ENCODE data around the gene ACADS.

Gene ACADS

GRCh38 chr12:120736404-120737331 lies 11.0 kb downstream of the ACADS start:
- TF ChIP-seq CTCF (IDR thresholded peaks at IDR 0.05; ENCODE audit: insufficient read depth, low read length, missing control alignments), result no peak
- no peak overlapping the region for H3K4me3 ChIP-seq (ENCODE audit: low read depth, low read length)
- POLR2A ChIA-PET, result no interaction called here
- CTCF ChIA-PET, result interaction anchor here (1.5 to 4.5 kb wide), 2 partner anchors 231 to 236 kb away, joined by 5 to 33 read pairs; no protein-coding TSS in a partner anchor
- DNase-seq (ENCODE audit: low read depth, low spot score), result no peak

- peak; percentile 59 for TF ChIP-seq CTCF (IDR thresholded peaks at IDR 0.05; ENCODE audit: insufficient read depth, low read length, missing control alignments)
- DNase-seq (ENCODE audit: low read depth, low spot score), result no peak
- POLR2A ChIA-PET, result no interaction called here
These were observed 12.1 kb downstream of the ACADS start for GRCh38 chr12:120737557-120738251.

DNA sequence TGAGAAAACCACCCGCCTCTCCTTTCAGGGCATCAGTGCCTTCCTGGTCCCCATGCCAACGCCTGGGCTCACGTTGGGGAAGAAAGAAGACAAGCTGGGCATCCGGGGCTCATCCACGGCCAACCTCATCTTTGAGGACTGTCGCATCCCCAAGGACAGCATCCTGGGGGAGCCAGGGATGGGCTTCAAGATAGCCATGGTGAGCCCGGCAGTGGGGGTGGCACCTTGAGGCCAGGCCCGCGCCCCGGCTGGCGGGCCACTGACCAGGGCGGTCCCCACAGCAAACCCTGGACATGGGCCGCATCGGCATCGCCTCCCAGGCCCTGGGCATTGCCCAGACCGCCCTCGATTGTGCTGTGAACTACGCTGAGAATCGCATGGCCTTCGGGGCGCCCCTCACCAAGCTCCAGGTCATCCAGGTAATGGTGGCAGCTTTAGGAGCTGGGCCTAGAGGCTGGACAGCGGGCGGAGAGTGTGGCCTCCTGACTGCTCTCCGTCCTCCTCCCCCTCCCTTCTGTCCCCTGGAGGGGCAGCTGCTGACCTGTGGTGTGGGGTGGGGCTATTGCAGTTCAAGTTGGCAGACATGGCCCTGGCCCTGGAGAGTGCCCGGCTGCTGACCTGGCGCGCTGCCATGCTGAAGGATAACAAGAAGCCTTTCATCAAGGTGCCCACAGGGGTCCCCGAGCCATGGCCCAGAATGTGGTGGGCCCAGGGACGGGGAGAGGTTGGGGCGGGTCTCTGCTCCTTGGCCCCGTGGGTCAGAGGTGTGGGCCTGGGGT lies 12.8 kb downstream of the ACADS start:
- no peak for TF ChIP-seq CTCF (IDR thresholded peaks at IDR 0.05; ENCODE audit: insufficient read depth, low read length, missing control alignments)
- ChIA-PET CTCF (interaction anchor here (0.7 to 4.5 kb wide), 6 partner anchors 9 to 234 kb away, joined by 3 to 33 read pairs (median 4); no protein-coding TSS in a partner anchor), POLR2A (no interaction called here)
- no peak overlapping the region for H3K4me3 ChIP-seq (ENCODE audit: low read depth, low read length)
- no peak for DNase-seq (ENCODE audit: low read depth, low spot score)

More at GRCh38 chr12:120737557-120738251, 12.1 kb downstream of the ACADS start:
- CTCF ChIA-PET, result interaction anchor here (0.7 to 4.5 kb wide), 4 partner anchors 10 to 235 kb away, joined by 3 to 33 read pairs (median 4); no protein-coding TSS in a partner anchor
- no peak overlapping the region for H3K4me3 ChIP-seq (ENCODE audit: low read depth, low read length)

- no peak overlapping the region for H3K4me3 ChIP-seq (ENCODE audit: low read depth, low read length)
- CTCF ChIA-PET, result interaction anchor here (0.7 to 4.5 kb wide), 3 partner anchors 90 to 233 kb away, joined by 3 to 33 read pairs (median 3); no protein-coding TSS in a partner anchor
- DNase-seq (ENCODE audit: low read depth, low spot score), result no peak
- TF ChIP-seq CTCF (IDR thresholded peaks at IDR 0.05; ENCODE audit: insufficient read depth, low read length, missing control alignments), result no peak
- POLR2A ChIA-PET, result no interaction called here
These were observed 13.6 kb downstream of the ACADS start for GRCh38 chr12:120739031-120739762.

- ChIA-PET CTCF (interaction anchor here (0.6 to 4.5 kb wide), 2 partner anchors 62 to 232 kb away, joined by 3 to 33 read pairs; no protein-coding TSS in a partner anchor), POLR2A (no interaction called here)
These were observed 14.4 kb downstream of the ACADS start for GRCh38 chr12:120739821-120740613.

More at GRCh38 chr12:120739821-120740613, 14.4 kb downstream of the ACADS start:
- no peak for TF ChIP-seq CTCF (IDR thresholded peaks at IDR 0.05; ENCODE audit: insufficient read depth, low read length, missing control alignments)
- no peak overlapping the region for H3K4me3 ChIP-seq (ENCODE audit: low read depth, low read length)
- DNase-seq (ENCODE audit: low read depth, low spot score), result no peak

Data from AG04449 (cell line).